Measurements from ENCODE around the gene COMMD8. TPM values are rescaled to one million over a fixed set of nuclear protein-coding genes. Genes with fewer than 3 reads are reported as not detected.

The COMMD8 gene
- total RNA-seq, 2 experiments from 2014 or later = 24.9 to 26.3 TPM

GRCh38 chr4:47469951-47470350 lies 6.4 kb upstream of the COMMD8 start:
- Mint-ChIP-seq H3K4me1 (no peaks in the 10 kb centered on the region), H3K36me3 (ENCODE audit: low read depth) (no peaks in the 10 kb centered on the region), H3K27me3 (peaks cover 10% of the 10 kb centered on the region), H3K4me3 (no peak overlapping the region), H3K27ac (no peak overlapping the region), H3K9me3 (no peaks in the 10 kb centered on the region)
- ChIA-PET CTCF (no interaction called here), POLR2A (no interaction called here)
- DNase-seq = no peak

GRCh38 chr4:47468706-47469365 lies 5.3 kb upstream of the COMMD8 start:
- ChIA-PET CTCF (interaction anchor here (1.5 kb wide), 1 partner anchor 32 kb away, joined by 3 read pairs; no protein-coding TSS in a partner anchor), POLR2A (interaction anchor here (1.0 kb wide), 1 partner anchor 12 kb away, joined by 3 read pairs; no protein-coding TSS in a partner anchor)
- Mint-ChIP-seq H3K4me3 (no peak overlapping the region), H3K27me3 (peaks cover 7% of the 10 kb centered on the region), H3K9me3 (no peaks in the 10 kb centered on the region), H3K36me3 (ENCODE audit: low read depth) (no peaks in the 10 kb centered on the region), H3K27ac (no peak overlapping the region), H3K4me1 (peaks cover 1% of the 10 kb centered on the region)
- DNase-seq = no peak

GRCh38 chr4:47466056-47466785 lies 2.7 kb upstream of the COMMD8 start:
- H3K9me3 Mint-ChIP-seq = no peaks in the 10 kb centered on the region
- POLR2A ChIA-PET = no interaction called here
- peaks cover 23% of the 10 kb centered on the region for H3K4me1 Mint-ChIP-seq
- H3K27me3 Mint-ChIP-seq = peaks cover 2% of the 10 kb centered on the region
- H3K27ac Mint-ChIP-seq = no peak overlapping the region
- CTCF ChIA-PET = no interaction called here
- H3K4me3 Mint-ChIP-seq = no peak overlapping the region
- no peak for DNase-seq
- H3K36me3 Mint-ChIP-seq (ENCODE audit: low read depth) = peaks cover 3% of the 10 kb centered on the region

- no peak overlapping the region for H3K27ac Mint-ChIP-seq
- H3K36me3 Mint-ChIP-seq (ENCODE audit: low read depth) = peaks cover 3% of the 10 kb centered on the region
- H3K27me3 Mint-ChIP-seq = peaks cover 2% of the 10 kb centered on the region
- no peak overlapping the region for H3K4me3 Mint-ChIP-seq
- peaks cover 29% of the 10 kb centered on the region for H3K4me1 Mint-ChIP-seq
- POLR2A ChIA-PET = no interaction called here
- CTCF ChIA-PET = no interaction called here
- no peak for DNase-seq
- H3K9me3 Mint-ChIP-seq = no peaks in the 10 kb centered on the region
Measured at GRCh38 chr4:47465004-47465403, 1.5 kb upstream of the COMMD8 start.

GRCh38 chr4:47462799-47463234 lies 685 bp downstream of the COMMD8 start:
- Mint-ChIP-seq H3K4me3 (peak overlapping the region; percentile 80), H3K27me3 (no peaks in the 10 kb centered on the region), H3K4me1 (peaks cover 29% of the 10 kb centered on the region), H3K9me3 (no peaks in the 10 kb centered on the region), H3K36me3 (ENCODE audit: low read depth) (peaks cover 11% of the 10 kb centered on the region), H3K27ac (peak overlapping the region; percentile 69)
- POLR2A ChIA-PET = interaction anchor here (0.7 to 2.3 kb wide), 10 partner anchors 10 to 452 kb away, joined by 3 to 23 read pairs (median 4); partner anchors contain the start of genes ATP10D and NFXL1
- CTCF ChIA-PET = interaction anchor here (1.0 to 1.6 kb wide), 9 partner anchors 20 to 206 kb away, joined by 3 to 29 read pairs (median 4); partner anchors contain the start of gene ATP10D
- no peak for DNase-seq

GRCh38 chr4:47451657-47452056 lies 11.8 kb downstream of the COMMD8 start:
- no peak overlapping the region for H3K27ac Mint-ChIP-seq
- no peaks in the 10 kb centered on the region for H3K9me3 Mint-ChIP-seq
- peaks cover 28% of the 10 kb centered on the region for H3K36me3 Mint-ChIP-seq (ENCODE audit: low read depth)
- H3K4me3 Mint-ChIP-seq = no peak overlapping the region
- POLR2A ChIA-PET = no interaction called here
- no peak for DNase-seq
- H3K27me3 Mint-ChIP-seq = no peaks in the 10 kb centered on the region
- CTCF ChIA-PET = no interaction called here
- H3K4me1 Mint-ChIP-seq = no peaks in the 10 kb centered on the region

- H3K27ac Mint-ChIP-seq = no peak overlapping the region
- H3K36me3 Mint-ChIP-seq (ENCODE audit: low read depth) = no peaks in the 10 kb centered on the region
- POLR2A ChIA-PET = no interaction called here
- H3K9me3 Mint-ChIP-seq = no peaks in the 10 kb centered on the region
- no peaks in the 10 kb centered on the region for H3K27me3 Mint-ChIP-seq
- CTCF ChIA-PET = no interaction called here
- no peak overlapping the region for H3K4me3 Mint-ChIP-seq
- H3K4me1 Mint-ChIP-seq = peaks cover 3% of the 10 kb centered on the region
- no peak for DNase-seq
Measured at GRCh38 chr4:47444031-47444430, 19.5 kb downstream of the COMMD8 start.

GRCh38 chr4:47442980-47443379 lies 20.5 kb downstream of the COMMD8 start:
- Mint-ChIP-seq H3K27me3 (no peaks in the 10 kb centered on the region), H3K9me3 (no peaks in the 10 kb centered on the region), H3K36me3 (ENCODE audit: low read depth) (no peaks in the 10 kb centered on the region), H3K4me1 (peaks cover 3% of the 10 kb centered on the region), H3K27ac (no peak overlapping the region), H3K4me3 (no peak overlapping the region)
- no peak for DNase-seq
- CTCF ChIA-PET = no interaction called here
- POLR2A ChIA-PET = no interaction called here

GRCh38 chr4:47434931-47435330 lies 28.6 kb downstream of the COMMD8 start:
- DNase-seq = no peak
- no peak overlapping the region for H3K4me3 Mint-ChIP-seq
- H3K27ac Mint-ChIP-seq = no peak overlapping the region
- no peaks in the 10 kb centered on the region for H3K9me3 Mint-ChIP-seq
- POLR2A ChIA-PET = no interaction called here
- peaks cover 9% of the 10 kb centered on the region for H3K27me3 Mint-ChIP-seq
- CTCF ChIA-PET = no interaction called here
- H3K36me3 Mint-ChIP-seq (ENCODE audit: low read depth) = no peaks in the 10 kb centered on the region
- H3K4me1 Mint-ChIP-seq = no peaks in the 10 kb centered on the region

- Mint-ChIP-seq H3K9me3 (no peaks in the 10 kb centered on the region), H3K27ac (no peak overlapping the region), H3K4me3 (no peak overlapping the region), H3K27me3 (peaks cover 9% of the 10 kb centered on the region), H3K36me3 (ENCODE audit: low read depth) (no peaks in the 10 kb centered on the region), H3K4me1 (no peaks in the 10 kb centered on the region)
- CTCF ChIA-PET = no interaction called here
- DNase-seq = no peak
- POLR2A ChIA-PET = no interaction called here
Measured at GRCh38 chr4:47432749-47433148, 30.8 kb downstream of the COMMD8 start.

- Mint-ChIP-seq H3K27me3 (peaks cover 4% of the 10 kb centered on the region), H3K4me1 (no peaks in the 10 kb centered on the region), H3K4me3 (no peak overlapping the region), H3K27ac (no peak overlapping the region), H3K9me3 (no peaks in the 10 kb centered on the region), H3K36me3 (ENCODE audit: low read depth) (no peaks in the 10 kb centered on the region)
- DNase-seq = no peak
- ChIA-PET CTCF (no interaction called here), POLR2A (no interaction called here)
Measured at GRCh38 chr4:47427935-47428334, 35.6 kb downstream of the COMMD8 start.

- ChIA-PET POLR2A (no interaction called here), CTCF (interaction anchor here (0.7 kb wide), 2 partner anchors 59 to 303 kb away, joined by 3 to 4 read pairs; partner anchors contain the start of gene ATP10D)
- Mint-ChIP-seq H3K4me1 (no peaks in the 10 kb centered on the region), H3K27ac (no peak overlapping the region), H3K4me3 (no peak overlapping the region), H3K36me3 (ENCODE audit: low read depth) (no peaks in the 10 kb centered on the region), H3K27me3 (peaks cover 16% of the 10 kb centered on the region), H3K9me3 (no peaks in the 10 kb centered on the region)
- DNase-seq = no peak
Measured at GRCh38 chr4:47425628-47426027, 37.9 kb downstream of the COMMD8 start.

- ChIA-PET CTCF (no interaction called here), POLR2A (no interaction called here)
- Mint-ChIP-seq H3K4me3 (no peak overlapping the region), H3K9me3 (no peaks in the 10 kb centered on the region), H3K27ac (no peak overlapping the region), H3K36me3 (ENCODE audit: low read depth) (no peaks in the 10 kb centered on the region), H3K4me1 (no peaks in the 10 kb centered on the region), H3K27me3 (peaks cover 12% of the 10 kb centered on the region)
- no peak for DNase-seq
Measured at GRCh38 chr4:47419296-47419695, 44.2 kb downstream of the COMMD8 start.

GRCh38 chr4:47418147-47418546 lies 45.4 kb downstream of the COMMD8 start:
- no peaks in the 10 kb centered on the region for H3K9me3 Mint-ChIP-seq
- H3K36me3 Mint-ChIP-seq (ENCODE audit: low read depth) = no peaks in the 10 kb centered on the region
- POLR2A ChIA-PET = no interaction called here
- no peaks in the 10 kb centered on the region for H3K4me1 Mint-ChIP-seq
- H3K27me3 Mint-ChIP-seq = peaks cover 12% of the 10 kb centered on the region
- H3K4me3 Mint-ChIP-seq = no peak overlapping the region
- H3K27ac Mint-ChIP-seq = no peak overlapping the region
- DNase-seq = no peak
- CTCF ChIA-PET = no interaction called here

Measured in activated CD4-positive, alpha-beta memory T cell treated with anti-CD3 and anti-CD28 coated beads, Interleukin-2, amount 10 ng/mL, durations not matched to agents 7 days and 5 days (primary cell).